ENCODE data around the gene AIP. TPM values are rescaled to one million over a fixed set of nuclear protein-coding genes. Genes with fewer than 3 reads are reported as not detected.

AIP gene
- total and polyA plus RNA-seq, 2 of the 8 experiments (the other 6 are each of a cell fraction or from before 2014, with no cell fraction given) = 29.8 to 54.4 TPM

DNA sequence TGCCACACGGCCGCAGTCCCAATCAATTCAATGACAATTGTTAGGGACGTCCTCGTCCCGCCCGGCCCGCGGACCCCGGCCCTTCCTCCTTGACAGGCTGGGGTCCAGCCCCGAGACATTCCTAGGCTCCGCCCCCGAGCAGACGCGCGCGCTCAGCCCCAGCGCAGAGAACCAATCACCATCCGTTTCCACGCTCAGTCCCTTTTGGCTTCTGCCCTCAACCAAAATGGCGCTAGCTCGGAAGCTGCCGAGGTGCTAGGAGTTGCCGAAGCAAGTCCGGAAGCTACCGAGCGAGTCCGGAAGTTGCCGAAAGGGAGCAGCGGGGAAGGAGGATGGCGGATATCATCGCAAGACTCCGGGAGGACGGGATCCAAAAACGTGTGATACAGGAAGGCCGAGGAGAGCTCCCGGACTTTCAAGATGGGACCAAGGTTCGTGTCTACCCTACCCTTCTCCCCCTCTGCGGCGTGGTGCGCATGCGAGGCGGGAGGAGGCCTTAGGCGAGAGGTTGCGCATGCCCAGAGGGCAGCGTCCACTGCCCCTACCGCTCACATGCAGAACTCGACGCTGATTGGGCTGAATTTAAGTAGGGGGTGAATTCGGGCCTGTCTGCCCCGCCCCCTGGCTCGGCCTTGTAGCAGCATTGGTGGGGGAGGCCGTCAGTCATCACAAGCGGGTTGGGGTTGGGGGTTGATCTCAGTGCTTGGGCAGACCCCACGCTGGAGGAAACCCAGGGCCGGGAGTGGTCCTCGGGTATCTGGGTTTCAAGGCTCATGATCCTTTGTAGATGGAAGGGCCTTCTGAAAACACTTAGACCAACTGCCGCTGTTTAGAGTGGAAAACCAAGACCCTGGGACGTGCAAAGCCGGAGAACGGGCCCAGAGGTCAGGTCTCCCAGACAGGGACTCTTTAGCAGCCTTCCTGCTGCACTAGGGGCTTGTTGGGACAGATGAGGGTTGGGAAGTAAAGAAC, at the start of gene AIP (continued):
- TF ChIP-seq KDM1A (IDR thresholded peaks at IDR 0.05; ENCODE audit: borderline replicate concordance, low read length) (peak; percentile 24; the same call in 1 of the 2 replicates), GABPA (IDR thresholded peaks at IDR 0.05; ENCODE audit: borderline replicate concordance, insufficient read depth, low read length) (no peak), NANOG (IDR thresholded peaks at IDR 0.05; ENCODE audit: insufficient read depth, low read depth, low read length, poor library complexity, severe bottlenecking) (no peak), ASH2L (IDR thresholded peaks at IDR 0.05; ENCODE audit: low read length) (peak; percentile 86), SIN3A (conservative IDR thresholded peaks at IDR 0.05 in 1 of 2, IDR thresholded peaks at IDR 0.05 in 1 of 2; ENCODE audit: low read depth in 1 of 2, low read length in 2 of 2) (peak in 1 of 2 experiments; percentile 56; a peak in 1 of 4 replicates), SP4 (IDR thresholded peaks at IDR 0.05; ENCODE audit: low read length) (peak; percentile 94), RXRA (IDR thresholded peaks at IDR 0.05; ENCODE audit: insufficient read depth, low read depth, low read length) (no peak), SIX5 (IDR thresholded peaks at IDR 0.05; ENCODE audit: low read depth, low read length) (peak; percentile 29; the same call in 1 of the 2 replicates), FOSL1 (IDR thresholded peaks at IDR 0.05; ENCODE audit: insufficient read depth, low read depth, low read length) (no peak), SP2 (IDR thresholded peaks at IDR 0.05; ENCODE audit: low read length) (peak; percentile 60), TAF7 (optimal IDR thresholded peaks at IDR 0.05; ENCODE audit: borderline replicate concordance, low read depth, low read length) (peak; percentile 78), RAD21 (IDR thresholded peaks at IDR 0.05 in 1 of 2, conservative IDR thresholded peaks at IDR 0.05 in 1 of 2; ENCODE audit: low read depth in 2 of 2, low read length in 2 of 2) (no peak), SIRT6 (IDR thresholded peaks at IDR 0.05; ENCODE audit: low read length) (no peak), TAF1 (IDR thresholded peaks at IDR 0.05; ENCODE audit: low read depth, low read length) (peak; percentile 92)
- TF ChIP-seq, protein P1, sequence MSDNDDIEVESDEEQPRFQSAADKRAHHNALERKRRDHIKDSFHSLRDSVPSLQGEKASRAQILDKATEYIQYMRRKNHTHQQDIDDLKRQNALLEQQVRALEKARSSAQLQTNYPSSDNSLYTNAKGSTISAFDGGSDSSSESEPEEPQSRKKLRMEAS (IDR thresholded peaks at IDR 0.05) = peak; percentile 100
- TF ChIP-seq, protein P2, sequence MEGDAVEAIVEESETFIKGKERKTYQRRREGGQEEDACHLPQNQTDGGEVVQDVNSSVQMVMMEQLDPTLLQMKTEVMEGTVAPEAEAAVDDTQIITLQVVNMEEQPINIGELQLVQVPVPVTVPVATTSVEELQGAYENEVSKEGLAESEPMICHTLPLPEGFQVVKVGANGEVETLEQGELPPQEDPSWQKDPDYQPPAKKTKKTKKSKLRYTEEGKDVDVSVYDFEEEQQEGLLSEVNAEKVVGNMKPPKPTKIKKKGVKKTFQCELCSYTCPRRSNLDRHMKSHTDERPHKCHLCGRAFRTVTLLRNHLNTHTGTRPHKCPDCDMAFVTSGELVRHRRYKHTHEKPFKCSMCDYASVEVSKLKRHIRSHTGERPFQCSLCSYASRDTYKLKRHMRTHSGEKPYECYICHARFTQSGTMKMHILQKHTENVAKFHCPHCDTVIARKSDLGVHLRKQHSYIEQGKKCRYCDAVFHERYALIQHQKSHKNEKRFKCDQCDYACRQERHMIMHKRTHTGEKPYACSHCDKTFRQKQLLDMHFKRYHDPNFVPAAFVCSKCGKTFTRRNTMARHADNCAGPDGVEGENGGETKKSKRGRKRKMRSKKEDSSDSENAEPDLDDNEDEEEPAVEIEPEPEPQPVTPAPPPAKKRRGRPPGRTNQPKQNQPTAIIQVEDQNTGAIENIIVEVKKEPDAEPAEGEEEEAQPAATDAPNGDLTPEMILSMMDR (IDR thresholded peaks at IDR 0.05; ENCODE audit: control extremely low read depth in 1 of 3, insufficient read depth in 1 of 3, low read depth in 1 of 3, low read length in 3 of 3) = peak in 1 of 3 experiments; percentile 8; a peak in 1 of 4 replicates
- TF ChIP-seq, protein P3, sequence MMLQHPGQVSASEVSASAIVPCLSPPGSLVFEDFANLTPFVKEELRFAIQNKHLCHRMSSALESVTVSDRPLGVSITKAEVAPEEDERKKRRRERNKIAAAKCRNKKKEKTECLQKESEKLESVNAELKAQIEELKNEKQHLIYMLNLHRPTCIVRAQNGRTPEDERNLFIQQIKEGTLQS (IDR thresholded peaks at IDR 0.05; ENCODE audit: insufficient read depth, low read depth, low read length) = no peak
- TF ChIP-seq, protein P4, sequence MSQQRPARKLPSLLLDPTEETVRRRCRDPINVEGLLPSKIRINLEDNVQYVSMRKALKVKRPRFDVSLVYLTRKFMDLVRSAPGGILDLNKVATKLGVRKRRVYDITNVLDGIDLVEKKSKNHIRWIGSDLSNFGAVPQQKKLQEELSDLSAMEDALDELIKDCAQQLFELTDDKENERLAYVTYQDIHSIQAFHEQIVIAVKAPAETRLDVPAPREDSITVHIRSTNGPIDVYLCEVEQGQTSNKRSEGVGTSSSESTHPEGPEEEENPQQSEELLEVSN (IDR thresholded peaks at IDR 0.05) = peak; percentile 100

Measured in H1 (cell line).